ENCODE measurements around the gene C6orf118.

DNA sequence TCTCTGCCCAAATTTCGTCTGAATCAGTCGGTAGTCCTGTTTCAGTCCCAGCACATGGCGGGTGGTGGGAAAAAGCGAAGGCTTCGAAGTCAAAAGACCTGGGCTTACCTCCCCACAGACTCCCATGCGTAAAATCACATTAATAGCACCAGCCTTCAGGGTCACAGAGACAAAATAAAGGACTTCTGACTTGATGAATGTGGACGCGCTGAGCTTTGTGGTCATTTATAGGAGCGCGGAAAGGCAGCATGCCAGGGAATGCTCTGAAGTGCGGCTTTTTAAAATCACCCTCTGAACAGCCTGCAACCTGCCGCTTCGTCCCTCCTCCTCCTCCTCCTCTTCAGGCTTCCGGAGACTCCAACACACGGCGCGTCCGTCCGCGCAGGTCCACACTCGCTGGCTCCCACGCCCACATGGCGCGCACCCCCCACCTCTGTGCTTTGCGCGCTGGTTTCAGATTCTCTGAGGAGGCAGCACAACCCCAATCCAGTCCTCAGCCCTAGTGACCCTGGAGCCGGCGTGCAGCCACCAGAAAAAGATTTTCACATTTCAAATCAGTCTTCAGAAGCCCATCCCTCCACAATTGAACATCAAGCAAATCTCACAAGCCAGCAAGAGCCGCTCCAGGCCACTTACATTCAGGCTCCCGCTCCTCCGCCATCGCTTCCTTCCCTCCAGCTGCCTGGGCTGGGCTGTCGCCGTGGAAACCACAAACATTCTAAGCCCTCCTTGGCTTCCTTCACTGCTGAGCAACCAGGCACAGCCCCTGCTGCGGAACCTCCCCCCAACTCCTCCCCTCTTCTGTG, at the start of gene C6orf118:
- TF ChIP-seq CTCF (IDR thresholded peaks at IDR 0.05) (no peak), POLR2A (IDR thresholded peaks at IDR 0.05) (no peak)

Data from Peyer's patch (tissue), 4 donors.